HEK293 (cell line): ENCODE data around the gene KCNJ11.

Experiments used
- KLF1 ChIP-seq: fragments of 450-650 bp; formaldehyde crosslinking; IDR thresholded peaks from 2 replicates; pipeline ENCODE4 v1.5.1; 2016; ENCODE audit warnings: missing biosample characterization, missing genetic modification characterization
- PRDM1 ChIP-seq: fragments of 450-650 bp; formaldehyde crosslinking; IDR thresholded peaks from 2 replicates; pipeline ENCODE4; 2016; ENCODE audit warnings: missing biosample characterization, missing genetic modification characterization
- TRIM28 ChIP-seq: IDR thresholded peaks from 2 replicates; pipeline ENCODE4 v1.6.1; 2011; ENCODE audit warnings: low read length, control low read depth, borderline replicate concordance
- ZNF114 ChIP-seq: fragments of 450-650 bp; formaldehyde crosslinking; IDR thresholded peaks from 2 replicates; pipeline ENCODE4 v1.5.0; 2017; ENCODE audit warnings: missing biosample characterization, missing genetic modification characterization

- TF ChIP-seq ZNF114 (tag by site-specific recombination) (no peak), TRIM28 (no peak), KLF1 (tag by site-specific recombination) (no peak), PRDM1 (tag by site-specific recombination) (no peak)
Measured at GRCh38 chr11:17381156-17381555, 7.3 kb downstream of the KCNJ11 start.
